Hair follicle dermal papilla cell (primary cell): ENCODE results near the gene KSR1. TPM values are rescaled to one million over a fixed set of nuclear protein-coding genes. Genes with fewer than 3 reads are reported as not detected.

Source experiments
- small RNA-seq: library from RNA; depleted of rRNA; stranded (forward); fragments of <200 nt; gene quantifications from one replicate; pipeline ENCODE3, GENCODE V24; 2012
- total RNA-seq: library from RNA; depleted of rRNA; stranded (reverse); fragments of >200 nt; gene quantifications from 2 replicates; pipeline ENCODE4 v1.2.3, GENCODE V29; 2012

The KSR1 gene
- 24.4 and 32.9 TPM in 2 replicates for total RNA-seq

GRCh38 chr17:27455914-27456680 lies at the start of gene KSR1:
Gene KSR1 (plus strand): TSS chr17:27456448. CDS start chr17:27456644, 196 bp downstream.

GRCh38 chr17:27630607-27631410 lies 174.6 kb downstream of the KSR1 start, which contains the start of gene LGALS9:
Gene LGALS9 (plus strand): TSS chr17:27631188. CDS start chr17:27631266, 78 bp downstream.

Small RNA genes within 50 kb of the gene (small RNA-seq; reads per million reads assigned to genes)
- gene AC015688.5: not detected

Other genes starting within 250 kb of the KSR1 start
- gene WSB1, start 162.3 kb upstream of the KSR1 start, total RNA-seq: 134 and 155 TPM in 2 replicates
- 12.8 and 20.8 TPM in 2 replicates for gene LGALS9, start 174.7 kb downstream of the KSR1 start, total RNA-seq